MM.1S (cell line): Measurements from ENCODE around the gene CISTR.

Experiments used
- CTCF ChIP-seq: fragments of 300-600 bp; sonication (generic); IDR thresholded peaks from 2 replicates; pipeline ENCODE4 v1.5.1; 2016; ENCODE audit warnings: antibody characterized with exemption, low read length, mixed read lengths
- EZH2 ChIP-seq: fragments of 300-600 bp; sonication (generic); optimal IDR thresholded peaks from 2 replicates; pipeline ENCODE3; 2017; ENCODE audit warnings: low read depth, mild to moderate bottlenecking, antibody characterized with exemption, low read length, mixed read lengths

- TF ChIP-seq CTCF (no peak), EZH2 (no peak)
These were observed 37.1 kb upstream of the CISTR start for GRCh38 chr12:53788892-53789291.
